ENCODE measurements around the gene NCKAP5. TPM values are rescaled to one million over a fixed set of nuclear protein-coding genes. Genes with fewer than 3 reads are reported as not detected.

NCKAP5 gene
- total and polyA plus RNA-seq, 2 of the 13 experiments (the other 11 are each of a cell fraction or from before 2014, with no cell fraction given), result 0.01 TPM; not detected in 1

- TF ChIP-seq ZGPAT (CRISPR knock-in tag; IDR thresholded peaks at IDR 0.05) (no peak), ZNF883 (CRISPR knock-in tag; IDR thresholded peaks at IDR 0.05; ENCODE audit: not compliant biosample characterization) (no peak)
Observed at GRCh38 chr2:132747046-132747445, 821.2 kb downstream of the NCKAP5 start (continued).

- 32% methylated on average over 3 of the region's 3 CpGs for WGBS (ENCODE audit: low lambda C conversion rate)
- H3K9ac ChIP-seq (ENCODE audit: insufficient read depth, low read depth, low read length), result no peak overlapping the region
- in situ Hi-C loops (cut with HindIII; ENCODE audit: extremely low pct_ligation_motif_present, low pct_unique_long_range_greater_than_20kb), result no loop called here
- TF ChIP-seq IRF2 (CRISPR knock-in tag; IDR thresholded peaks at IDR 0.05) (no peak), NKX3-1 (CRISPR knock-in tag; IDR thresholded peaks at IDR 0.05) (no peak), ZNF878 (CRISPR knock-in tag; IDR thresholded peaks at IDR 0.05) (no peak), KDM4B (CRISPR knock-in tag; IDR thresholded peaks at IDR 0.05) (no peak), FIP1L1 (IDR thresholded peaks at IDR 0.05; ENCODE audit: borderline replicate concordance, insufficient read depth, low read depth, low read length) (no peak), FOXC1 (CRISPR knock-in tag; IDR thresholded peaks at IDR 0.05; ENCODE audit: borderline replicate concordance) (no peak), KDM1A (CRISPR knock-in tag; IDR thresholded peaks at IDR 0.05) (no peak), CCDC6 (CRISPR knock-in tag; IDR thresholded peaks at IDR 0.05) (no peak), ZNF639 (CRISPR knock-in tag; conservative IDR thresholded peaks at IDR 0.05) (no peak), MEIS1 (CRISPR knock-in tag; IDR thresholded peaks at IDR 0.05; ENCODE audit: borderline replicate concordance) (no peak), ZNF577 (CRISPR knock-in tag; IDR thresholded peaks at IDR 0.05; ENCODE audit: borderline replicate concordance, low read depth) (no peak), EZH2 (conservative IDR thresholded peaks at IDR 0.05; ENCODE audit: low read depth, low read length) (no peak)
- TF ChIP-seq, protein P1, sequence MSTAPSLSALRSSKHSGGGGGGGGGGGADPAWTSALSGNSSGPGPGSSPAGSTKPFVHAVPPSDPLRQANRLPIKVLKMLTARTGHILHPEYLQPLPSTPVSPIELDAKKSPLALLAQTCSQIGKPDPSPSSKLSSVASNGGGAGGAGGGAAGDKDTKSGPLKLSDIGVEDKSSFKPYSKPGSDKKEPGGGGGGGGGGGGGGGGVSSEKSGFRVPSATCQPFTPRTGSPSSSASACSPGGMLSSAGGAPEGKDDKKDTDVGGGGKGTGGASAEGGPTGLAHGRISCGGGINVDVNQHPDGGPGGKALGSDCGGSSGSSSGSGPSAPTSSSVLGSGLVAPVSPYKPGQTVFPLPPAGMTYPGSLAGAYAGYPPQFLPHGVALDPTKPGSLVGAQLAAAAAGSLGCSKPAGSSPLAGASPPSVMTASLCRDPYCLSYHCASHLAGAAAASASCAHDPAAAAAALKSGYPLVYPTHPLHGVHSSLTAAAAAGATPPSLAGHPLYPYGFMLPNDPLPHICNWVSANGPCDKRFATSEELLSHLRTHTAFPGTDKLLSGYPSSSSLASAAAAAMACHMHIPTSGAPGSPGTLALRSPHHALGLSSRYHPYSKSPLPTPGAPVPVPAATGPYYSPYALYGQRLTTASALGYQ (CRISPR knock-in tag; IDR thresholded peaks at IDR 0.05), result no peak
- TF ChIP-seq, protein P2, sequence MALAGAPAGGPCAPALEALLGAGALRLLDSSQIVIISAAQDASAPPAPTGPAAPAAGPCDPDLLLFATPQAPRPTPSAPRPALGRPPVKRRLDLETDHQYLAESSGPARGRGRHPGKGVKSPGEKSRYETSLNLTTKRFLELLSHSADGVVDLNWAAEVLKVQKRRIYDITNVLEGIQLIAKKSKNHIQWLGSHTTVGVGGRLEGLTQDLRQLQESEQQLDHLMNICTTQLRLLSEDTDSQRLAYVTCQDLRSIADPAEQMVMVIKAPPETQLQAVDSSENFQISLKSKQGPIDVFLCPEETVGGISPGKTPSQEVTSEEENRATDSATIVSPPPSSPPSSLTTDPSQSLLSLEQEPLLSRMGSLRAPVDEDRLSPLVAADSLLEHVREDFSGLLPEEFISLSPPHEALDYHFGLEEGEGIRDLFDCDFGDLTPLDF (CRISPR knock-in tag; IDR thresholded peaks at IDR 0.05), result no peak
- TF ChIP-seq, protein P3, sequence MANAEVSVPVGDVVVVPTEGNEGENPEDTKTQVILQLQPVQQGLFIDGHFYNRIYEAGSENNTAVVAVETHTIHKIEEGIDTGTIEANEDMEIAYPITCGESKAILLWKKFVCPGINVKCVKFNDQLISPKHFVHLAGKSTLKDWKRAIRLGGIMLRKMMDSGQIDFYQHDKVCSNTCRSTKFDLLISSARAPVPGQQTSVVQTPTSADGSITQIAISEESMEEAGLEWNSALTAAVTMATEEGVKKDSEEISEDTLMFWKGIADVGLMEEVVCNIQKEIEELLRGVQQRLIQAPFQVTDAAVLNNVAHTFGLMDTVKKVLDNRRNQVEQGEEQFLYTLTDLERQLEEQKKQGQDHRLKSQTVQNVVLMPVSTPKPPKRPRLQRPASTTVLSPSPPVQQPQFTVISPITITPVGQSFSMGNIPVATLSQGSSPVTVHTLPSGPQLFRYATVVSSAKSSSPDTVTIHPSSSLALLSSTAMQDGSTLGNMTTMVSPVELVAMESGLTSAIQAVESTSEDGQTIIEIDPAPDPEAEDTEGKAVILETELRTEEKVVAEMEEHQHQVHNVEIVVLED (CRISPR knock-in tag; IDR thresholded peaks at IDR 0.05; ENCODE audit: borderline replicate concordance), result no peak
Observed at GRCh38 chr2:132741754-132742153, 826.5 kb downstream of the NCKAP5 start.

More at GRCh38 chr2:132741754-132742153, 826.5 kb downstream of the NCKAP5 start:
- POLR2A ChIA-PET, result no interaction called here
- intact Hi-C loops (cut with micrococcal nuclease; ENCODE audit: unreplicated experiment), result no loop called here
- Histone ChIP-seq H3K27me3 (ENCODE audit: control insufficient read depth in 1 of 2, insufficient read depth in 2 of 2, low read length in 2 of 2) (no peaks in the 10 kb centered on the region), H3K27ac (ENCODE audit: extremely low read length, insufficient read depth, low read length) (no peak overlapping the region), H3K4me1 (ENCODE audit: insufficient read depth, low read length) (no peaks in the 10 kb centered on the region), H4K20me1 (ENCODE audit: insufficient read depth, low read length) (no peaks in the 10 kb centered on the region), H3K36me3 (replicated peaks in 1 of 2; ENCODE audit: control insufficient read depth in 1 of 2, insufficient read depth in 2 of 2, low read length in 2 of 2) (no peaks in the 10 kb centered on the region), H2AFZ (ENCODE audit: low read length) (no peak overlapping the region), H3K79me2 (ENCODE audit: insufficient read depth, low read length) (no peaks in the 10 kb centered on the region), H3K4me2 (ENCODE audit: low read depth, low read length) (no peak overlapping the region), H3K4me3 (replicated peaks in 1 of 3; ENCODE audit: insufficient read depth in 1 of 3, low read depth in 2 of 3, low read length in 3 of 3) (no peak overlapping the region), H3K9me3 (ENCODE audit: low read length) (peaks cover 63% of the 10 kb centered on the region)
- no peak for ATAC-seq
- CTCF ChIA-PET (ENCODE audit: low intra/inter-chr PET ratio, low total read pairs), result no interaction called here
- BruUV-seq (replicated peaks), result no TSS peak
- DNase-seq (ENCODE audit: low spot score), result no peak
- FAIRE-seq, result no peak

Data from HepG2 (cell line).